Ectodermal cell (in vitro differentiated cells): ENCODE results near the gene MTCP1.

ENCODE experiments used
- H3K27ac ChIP-seq: 2 replicates; pipeline ENCODE4 v1.7.0; 2013; ENCODE audit warnings: mild to moderate bottlenecking, low read depth, low read length; ENCODE audit not compliant: insufficient read depth, poor library complexity, severe bottlenecking
- H3K27me3 ChIP-seq: 2 replicates; pipeline ENCODE4 v1.7.0; 2013; ENCODE audit warnings: mild to moderate bottlenecking, low read length; ENCODE audit not compliant: insufficient read depth, control insufficient read depth, poor library complexity, severe bottlenecking
- H3K36me3 ChIP-seq: one replicate; pipeline ENCODE4 v1.7.0; 2013; ENCODE audit warnings: low read length; ENCODE audit not compliant: control insufficient read depth, insufficient read depth
- H3K4me1 ChIP-seq: one replicate; pipeline ENCODE4 v1.7.0; 2013; ENCODE audit warnings: low read length; ENCODE audit not compliant: control insufficient read depth, insufficient read depth
- H3K4me3 ChIP-seq: 2 replicates; pipeline ENCODE4 v1.7.0; 2013; ENCODE audit warnings: low read depth, low read length, control low read depth; ENCODE audit not compliant: insufficient read depth
- H3K9me3 ChIP-seq: 2 replicates; pipeline ENCODE4 v1.7.0; 2013; ENCODE audit warnings: mild to moderate bottlenecking, low read length, moderate library complexity; ENCODE audit not compliant: control insufficient read depth
- WGBS, 2 experiments: methylation state at CpG; one replicate each; pipeline ENCODE4 v1.1.7; 2013; ENCODE audit warnings: missing lambda C conversion rate in 2 of 2; 5-methylcytosine and 5-hydroxymethylcytosine counted together

The MTCP1 gene

GRCh38 chrX:155028129-155028528, 42.8 kb downstream of the MTCP1 start:
- H3K36me3 ChIP-seq, result no peaks in the 10 kb centered on the region
- peak overlapping the region; percentile 66 for H3K4me3 ChIP-seq
- no peaks in the 10 kb centered on the region for H3K27me3 ChIP-seq
- H3K9me3 ChIP-seq, result no peaks in the 10 kb centered on the region
- no peak overlapping the region for H3K27ac ChIP-seq
- 61 to 62% methylated on average over 2 to 3 of the region's 3 CpGs for WGBS, 2 experiments
- H3K4me1 ChIP-seq, result no peaks in the 10 kb centered on the region

GRCh38 chrX:155027509-155028066, 43.3 kb downstream of the MTCP1 start:
- Histone ChIP-seq H3K36me3 (no peaks in the 10 kb centered on the region), H3K27ac (peak overlapping the region; percentile 92), H3K27me3 (no peaks in the 10 kb centered on the region), H3K4me1 (no peaks in the 10 kb centered on the region), H3K4me3 (peak overlapping the region; percentile 66), H3K9me3 (no peaks in the 10 kb centered on the region)
- 21 to 25% methylated on average over 8 to 11 of the region's 14 CpGs for WGBS, 2 experiments

- H3K4me3 ChIP-seq, result peak within 1 kb of the TSS; percentile 66
- H3K9me3 ChIP-seq, result no peaks in the 10 kb centered on the region
- WGBS, 2 experiments, result 0% methylated on average over 81 to 82 of the region's 82 CpGs
- H3K4me1 ChIP-seq, result no peaks in the 10 kb centered on the region
- H3K27me3 ChIP-seq, result no peaks in the 10 kb centered on the region
- H3K27ac ChIP-seq, result peak within 1 kb of the TSS; percentile 92
- no peaks in the 10 kb centered on the region for H3K36me3 ChIP-seq
Observed at GRCh38 chrX:155026727-155027508, 44.0 kb downstream of the MTCP1 start, which contains the start of gene FUNDC2. TSS of gene FUNDC2 (plus strand) at chrX:155026844. CDS start at chrX:155026939, 95 bp downstream.

- Histone ChIP-seq H3K4me3 (peak overlapping the region; percentile 66), H3K27ac (peak overlapping the region; percentile 92), H3K27me3 (no peaks in the 10 kb centered on the region), H3K9me3 (no peaks in the 10 kb centered on the region), H3K36me3 (no peaks in the 10 kb centered on the region), H3K4me1 (no peaks in the 10 kb centered on the region)
- 1% methylated on average over 15 of the region's 16 CpGs for WGBS, 2 experiments
Observed at GRCh38 chrX:155026420-155026726, 44.6 kb downstream of the MTCP1 start.

DNA sequence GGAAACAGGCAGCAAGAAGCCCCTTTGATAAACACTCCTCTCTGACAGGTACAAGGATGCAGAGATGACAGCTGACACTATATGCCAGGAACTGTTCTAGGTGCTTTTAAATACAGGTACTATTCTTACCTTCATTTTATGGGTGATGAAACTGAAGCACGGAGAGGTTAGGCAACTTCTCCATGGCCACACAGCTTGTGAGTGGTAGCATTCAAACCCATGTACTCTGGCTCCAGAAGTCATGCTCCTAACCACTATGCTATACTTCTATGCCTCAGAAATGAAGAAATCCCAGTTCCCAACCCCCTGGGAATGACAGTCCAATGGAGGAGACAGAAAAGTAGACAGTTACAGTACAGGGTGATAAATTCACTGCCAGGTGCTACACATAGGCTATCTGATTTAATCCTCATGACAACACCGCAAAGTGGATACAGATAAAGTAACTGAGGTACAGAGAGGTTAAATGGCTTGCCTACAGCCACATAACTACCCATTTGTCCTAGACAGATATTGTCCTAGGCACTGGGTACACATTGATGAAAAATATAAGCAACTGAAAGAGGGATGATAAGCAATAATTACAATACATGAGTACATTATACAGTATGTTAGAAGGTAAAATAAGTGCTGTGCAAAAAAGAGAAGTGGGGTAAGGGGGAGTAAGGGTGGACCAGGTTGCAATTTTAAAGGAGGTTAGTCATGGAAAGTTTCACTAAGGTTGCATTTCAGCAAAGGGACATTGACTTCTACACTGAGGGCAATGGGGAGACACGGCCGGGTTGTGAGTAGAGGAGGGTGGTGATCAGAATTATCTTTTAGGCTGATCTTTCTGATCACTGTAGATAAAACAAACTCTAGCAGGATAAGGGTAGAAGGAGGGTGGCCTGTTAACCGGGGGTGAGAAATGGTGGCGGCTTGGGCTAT, 46.8 kb downstream of the MTCP1 start:
- WGBS, 2 experiments, result 89 to 91% methylated on average over 5 to 6 of the region's 6 CpGs
- Histone ChIP-seq H3K36me3 (no peaks in the 10 kb centered on the region), H3K27ac (no peak overlapping the region), H3K27me3 (no peaks in the 10 kb centered on the region), H3K4me3 (no peak overlapping the region), H3K9me3 (no peaks in the 10 kb centered on the region), H3K4me1 (no peaks in the 10 kb centered on the region)

GRCh38 chrX:155022585-155022984, 48.4 kb downstream of the MTCP1 start, which contains the start of gene F8:
TSS of gene F8 (minus strand) at chrX:155022723. CDS start at chrX:155022552, 171 bp downstream.
- H3K36me3 ChIP-seq, result no peaks in the 10 kb centered on the region
- 0 to 9% methylated on average over 1 of the region's 1 CpG for WGBS, 2 experiments
- no peaks in the 10 kb centered on the region for H3K4me1 ChIP-seq
- no peak within 1 kb of the TSS for H3K4me3 ChIP-seq
- H3K9me3 ChIP-seq, result no peaks in the 10 kb centered on the region
- H3K27ac ChIP-seq, result no peak within 1 kb of the TSS
- no peaks in the 10 kb centered on the region for H3K27me3 ChIP-seq

- Histone ChIP-seq H3K27me3 (no peaks in the 10 kb centered on the region), H3K9me3 (no peaks in the 10 kb centered on the region), H3K36me3 (no peaks in the 10 kb centered on the region), H3K4me3 (no peak overlapping the region), H3K4me1 (no peaks in the 10 kb centered on the region), H3K27ac (no peak overlapping the region)
- WGBS, 2 experiments, result 95 to 100% methylated on average over 2 to 3 of the region's 3 CpGs
Observed at GRCh38 chrX:155020591-155020990, 50.3 kb downstream of the MTCP1 start.
